ENCODE data around the gene DMBX1. TPM values are rescaled to one million over a fixed set of nuclear protein-coding genes. Genes with fewer than 3 reads are reported as not detected.

Gene DMBX1
- total and polyA plus RNA-seq, 2 of the 4 experiments (the other 2 are of a cell fraction), result not detected

DNA sequence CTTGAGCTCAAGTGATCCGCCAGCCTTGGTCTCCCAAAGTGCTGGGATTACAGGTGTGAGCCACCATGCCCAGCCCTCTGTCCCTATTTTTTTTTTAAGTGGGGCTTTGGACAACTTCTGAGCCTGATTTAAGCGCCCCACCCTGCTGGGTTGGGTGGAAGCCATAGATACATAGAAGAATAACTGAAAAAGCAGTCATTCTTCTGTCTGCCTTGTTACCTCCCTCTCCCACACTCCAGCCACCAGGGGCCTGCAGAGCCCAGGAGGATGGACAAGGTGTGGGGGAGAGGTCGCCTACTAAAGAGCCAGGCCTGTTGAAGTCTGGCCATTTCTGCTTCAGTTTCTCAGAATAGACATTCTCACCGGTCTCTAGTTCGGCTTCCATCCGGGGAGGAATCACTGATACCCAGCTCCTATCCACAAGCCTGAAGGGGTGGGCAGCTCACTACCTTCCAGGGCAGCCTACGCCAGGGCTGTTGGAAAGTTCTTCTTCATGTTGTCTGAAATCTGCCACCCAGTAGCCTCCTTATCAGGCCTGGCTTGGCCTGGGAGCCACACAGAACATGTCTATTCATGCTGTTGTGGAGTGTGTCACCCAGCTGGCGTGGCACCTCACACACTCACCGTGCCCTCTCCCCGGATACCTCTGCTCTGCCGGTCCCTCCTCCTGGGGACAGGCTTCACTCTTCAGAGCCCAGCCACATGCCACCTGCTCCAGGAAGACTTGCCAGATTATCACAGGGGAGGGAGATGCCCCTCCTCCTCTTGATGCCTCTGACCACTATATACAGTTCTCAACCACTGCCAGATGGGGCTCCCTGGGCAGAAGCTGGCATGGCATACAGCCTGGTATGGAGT lies 34.1 kb downstream of the DMBX1 start:
- no peak overlapping the region for H3K4me2 ChIP-seq (ENCODE audit: low read depth, low read length)
- H2AK9ac ChIP-seq (replicated peaks; ENCODE audit: low read depth, low read length, poor library complexity), result no peak overlapping the region
- no peak overlapping the region for H2BK20ac ChIP-seq (ENCODE audit: low read depth, low read length)
- H4K5ac ChIP-seq (ENCODE audit: low read depth, low read length), result no peak overlapping the region
- no TSS peak for BruUV-seq (replicated peaks)
- H3K18ac ChIP-seq (ENCODE audit: low read depth, low read length), result no peak overlapping the region
- no peak overlapping the region for H3K56ac ChIP-seq (ENCODE audit: extremely low read depth, insufficient read depth, low read length)
- H3K4ac ChIP-seq (ENCODE audit: low read depth, low read length), result no peak overlapping the region
- H2BK120ac ChIP-seq (ENCODE audit: low read depth, low read length), result no peak overlapping the region
- dilution Hi-C loops (cut with HindIII; ENCODE audit: low sequenced_read_pairs, unreplicated experiment), result no loop called here
- TF ChIP-seq SMC3 (IDR thresholded peaks at IDR 0.05; ENCODE audit: low read depth, low read length) (no peak), BHLHE40 (IDR thresholded peaks at IDR 0.05; ENCODE audit: low read depth, low read length) (no peak), RAD21 (IDR thresholded peaks at IDR 0.05; ENCODE audit: low read length) (no peak), MAFK (IDR thresholded peaks at IDR 0.05; ENCODE audit: low read depth, low read length) (no peak), NFE2L2 (IDR thresholded peaks at IDR 0.05; ENCODE audit: low read depth, low read length) (no peak), MAZ (IDR thresholded peaks at IDR 0.05; ENCODE audit: borderline replicate concordance, low read depth, low read length) (no peak), POLR2A (IDR thresholded peaks at IDR 0.05; ENCODE audit: low read depth, low read length) (no peak), FOS (IDR thresholded peaks at IDR 0.05; ENCODE audit: low read depth, low read length) (no peak), RFX5 (IDR thresholded peaks at IDR 0.05; ENCODE audit: low read depth, low read length) (no peak), USF2 (IDR thresholded peaks at IDR 0.05; ENCODE audit: low read depth, low read length) (no peak), MXI1 (IDR thresholded peaks at IDR 0.05; ENCODE audit: borderline replicate concordance, low read depth, low read length) (no peak), CEBPB (IDR thresholded peaks at IDR 0.05; ENCODE audit: low read depth, low read length) (no peak), CHD1 (IDR thresholded peaks at IDR 0.05; ENCODE audit: low read depth, low read length) (no peak)
- TF ChIP-seq, protein P1, sequence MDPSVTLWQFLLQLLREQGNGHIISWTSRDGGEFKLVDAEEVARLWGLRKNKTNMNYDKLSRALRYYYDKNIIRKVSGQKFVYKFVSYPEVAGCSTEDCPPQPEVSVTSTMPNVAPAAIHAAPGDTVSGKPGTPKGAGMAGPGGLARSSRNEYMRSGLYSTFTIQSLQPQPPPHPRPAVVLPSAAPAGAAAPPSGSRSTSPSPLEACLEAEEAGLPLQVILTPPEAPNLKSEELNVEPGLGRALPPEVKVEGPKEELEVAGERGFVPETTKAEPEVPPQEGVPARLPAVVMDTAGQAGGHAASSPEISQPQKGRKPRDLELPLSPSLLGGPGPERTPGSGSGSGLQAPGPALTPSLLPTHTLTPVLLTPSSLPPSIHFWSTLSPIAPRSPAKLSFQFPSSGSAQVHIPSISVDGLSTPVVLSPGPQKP (IDR thresholded peaks at IDR 0.05; ENCODE audit: borderline replicate concordance, low read depth, low read length), result no peak
- TF ChIP-seq, protein P2, sequence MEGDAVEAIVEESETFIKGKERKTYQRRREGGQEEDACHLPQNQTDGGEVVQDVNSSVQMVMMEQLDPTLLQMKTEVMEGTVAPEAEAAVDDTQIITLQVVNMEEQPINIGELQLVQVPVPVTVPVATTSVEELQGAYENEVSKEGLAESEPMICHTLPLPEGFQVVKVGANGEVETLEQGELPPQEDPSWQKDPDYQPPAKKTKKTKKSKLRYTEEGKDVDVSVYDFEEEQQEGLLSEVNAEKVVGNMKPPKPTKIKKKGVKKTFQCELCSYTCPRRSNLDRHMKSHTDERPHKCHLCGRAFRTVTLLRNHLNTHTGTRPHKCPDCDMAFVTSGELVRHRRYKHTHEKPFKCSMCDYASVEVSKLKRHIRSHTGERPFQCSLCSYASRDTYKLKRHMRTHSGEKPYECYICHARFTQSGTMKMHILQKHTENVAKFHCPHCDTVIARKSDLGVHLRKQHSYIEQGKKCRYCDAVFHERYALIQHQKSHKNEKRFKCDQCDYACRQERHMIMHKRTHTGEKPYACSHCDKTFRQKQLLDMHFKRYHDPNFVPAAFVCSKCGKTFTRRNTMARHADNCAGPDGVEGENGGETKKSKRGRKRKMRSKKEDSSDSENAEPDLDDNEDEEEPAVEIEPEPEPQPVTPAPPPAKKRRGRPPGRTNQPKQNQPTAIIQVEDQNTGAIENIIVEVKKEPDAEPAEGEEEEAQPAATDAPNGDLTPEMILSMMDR (conservative IDR thresholded peaks at IDR 0.05; ENCODE audit: low read depth, low read length), result no peak
- peaks cover 16% of the 10 kb centered on the region for H3K4me1 ChIP-seq (ENCODE audit: control insufficient read depth, insufficient read depth, low read length)
- no peak overlapping the region for H3K14ac ChIP-seq (replicated peaks; ENCODE audit: low read depth, low read length)
- no peak overlapping the region for H2AK5ac ChIP-seq (ENCODE audit: low read depth, low read length)
- ChIA-PET CTCF (interaction anchor here (1.3 kb wide), 1 partner anchor 45 kb away, joined by 3 read pairs; no protein-coding TSS in a partner anchor), POLR2A (ENCODE audit: unreplicated experiment) (no interaction called here)
- H2AFZ ChIP-seq (replicated peaks; ENCODE audit: low read length, poor library complexity), result no peak overlapping the region
- no peak overlapping the region for H3K9ac ChIP-seq (ENCODE audit: low read depth, low read length)
- no peak overlapping the region for H4K8ac ChIP-seq (ENCODE audit: low read depth in 2 of 2, low read length in 2 of 2)
- in situ Hi-C loops (cut with MboI; ENCODE audit: low sequenced_read_pairs), result no loop called here
- H3K27me3 ChIP-seq (ENCODE audit: control insufficient read depth, insufficient read depth, low read length), result peaks cover 30% of the 10 kb centered on the region
- H3K23ac ChIP-seq (ENCODE audit: low read depth, low read length), result no peak overlapping the region
- WGBS, 2 experiments (ENCODE audit: extremely low coverage in 2 of 2, insufficient read length in 1 of 2), result 67% methylated on average over 1 of the region's 11 CpGs; no CpG with 5 or more reads in 1 of the 2 experiments
- H2BK5ac ChIP-seq (ENCODE audit: low read depth, low read length, poor library complexity, severe bottlenecking), result no peak overlapping the region
- no peak overlapping the region for H3K27ac ChIP-seq (ENCODE audit: insufficient read depth, low read length)
- no peak overlapping the region for H2BK15ac ChIP-seq (ENCODE audit: low read depth, low read length)
- DNase-seq, result no peak
- H3K9me1 ChIP-seq (ENCODE audit: insufficient read depth, low read length), result peaks cover 3% of the 10 kb centered on the region
- intact Hi-C loops (cut with micrococcal nuclease), result no loop called here
- ATAC-seq (ENCODE audit: low read depth), result no peak
- H3K79me1 ChIP-seq (ENCODE audit: low read depth in 1 of 2, low read length in 2 of 2), result no peaks in the 10 kb centered on the region
- H4K91ac ChIP-seq (ENCODE audit: insufficient read depth, low read depth, low read length), result no peak overlapping the region
- no peak overlapping the region for H3K4me3 ChIP-seq (ENCODE audit: insufficient read depth, low read depth, low read length)
- no peaks in the 10 kb centered on the region for H3K9me3 ChIP-seq (ENCODE audit: control insufficient read depth, insufficient read depth, low read length)
- H4K20me1 ChIP-seq (ENCODE audit: insufficient read depth, low read length), result 0 out of 2 replicates have a peak, but pooled peaks cover 3% of the 10 kb centered on the region
- no peaks in the 10 kb centered on the region for H3K36me3 ChIP-seq (ENCODE audit: control insufficient read depth, insufficient read depth, low read length)
